ENCODE measurements around the gene LZTFL1. TPM values are rescaled to one million over a fixed set of nuclear protein-coding genes. Genes with fewer than 3 reads are reported as not detected.

Gene LZTFL1
- total and polyA plus RNA-seq, 2 donors (not counting 1 experiment from before 2014, with no cell fraction given): 12.4 to 28.0 TPM

- Histone ChIP-seq H3K4me1 (ENCODE audit: control insufficient read depth, extremely low read depth, insufficient read depth, low read length) (peaks cover 2% of the 10 kb centered on the region), H3K4me2 (ENCODE audit: extremely low read depth, insufficient read depth, low read length) (no peak overlapping the region), H3K9ac (ENCODE audit: insufficient read depth, low read length) (no peak overlapping the region), H3K27me3 (ENCODE audit: control insufficient read depth, insufficient read depth, low read length) (peaks cover 12% of the 10 kb centered on the region), H3K4me3 (replicated peaks in 1 of 4; ENCODE audit: control extremely low read depth in 1 of 4, insufficient read depth in 1 of 4, low read depth in 3 of 4, low read length in 4 of 4) (no peak overlapping the region), H3K36me3 (ENCODE audit: control insufficient read depth, insufficient read depth, low read length) (no peaks in the 10 kb centered on the region), H4K20me1 (ENCODE audit: control insufficient read depth, extremely low read depth, insufficient read depth, low read length) (no peaks in the 10 kb centered on the region), H2AFZ (ENCODE audit: low read length) (no peak overlapping the region), H3K27ac (ENCODE audit: insufficient read depth, low read length) (no peak overlapping the region), H3K9me3 (ENCODE audit: control insufficient read depth, insufficient read depth, low read depth, low read length) (no peaks in the 10 kb centered on the region), H3K79me2 (ENCODE audit: control insufficient read depth, insufficient read depth, low read length) (no peaks in the 10 kb centered on the region)
- TF ChIP-seq EZH2 (IDR thresholded peaks at IDR 0.05; ENCODE audit: low read length, missing control alignments): no peak
- TF ChIP-seq, protein P1, sequence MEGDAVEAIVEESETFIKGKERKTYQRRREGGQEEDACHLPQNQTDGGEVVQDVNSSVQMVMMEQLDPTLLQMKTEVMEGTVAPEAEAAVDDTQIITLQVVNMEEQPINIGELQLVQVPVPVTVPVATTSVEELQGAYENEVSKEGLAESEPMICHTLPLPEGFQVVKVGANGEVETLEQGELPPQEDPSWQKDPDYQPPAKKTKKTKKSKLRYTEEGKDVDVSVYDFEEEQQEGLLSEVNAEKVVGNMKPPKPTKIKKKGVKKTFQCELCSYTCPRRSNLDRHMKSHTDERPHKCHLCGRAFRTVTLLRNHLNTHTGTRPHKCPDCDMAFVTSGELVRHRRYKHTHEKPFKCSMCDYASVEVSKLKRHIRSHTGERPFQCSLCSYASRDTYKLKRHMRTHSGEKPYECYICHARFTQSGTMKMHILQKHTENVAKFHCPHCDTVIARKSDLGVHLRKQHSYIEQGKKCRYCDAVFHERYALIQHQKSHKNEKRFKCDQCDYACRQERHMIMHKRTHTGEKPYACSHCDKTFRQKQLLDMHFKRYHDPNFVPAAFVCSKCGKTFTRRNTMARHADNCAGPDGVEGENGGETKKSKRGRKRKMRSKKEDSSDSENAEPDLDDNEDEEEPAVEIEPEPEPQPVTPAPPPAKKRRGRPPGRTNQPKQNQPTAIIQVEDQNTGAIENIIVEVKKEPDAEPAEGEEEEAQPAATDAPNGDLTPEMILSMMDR (conservative IDR thresholded peaks at IDR 0.05 in 1 of 2, IDR thresholded peaks at IDR 0.05 in 1 of 2; ENCODE audit: low read depth in 1 of 2, low read length in 2 of 2): no peak
- DNase-seq (ENCODE audit: low read depth in 2 of 2): no peak
Measured at GRCh38 chr3:45844616-45845015, 2.7 kb upstream of the LZTFL1 start.

- no peak for DNase-seq (ENCODE audit: low read depth in 2 of 2)
- H2AFZ ChIP-seq (ENCODE audit: low read length): no peak overlapping the region
Measured at GRCh38 chr3:45842851-45843625, 1.1 kb upstream of the LZTFL1 start.

GRCh38 chr3:45841420-45841756, 531 bp downstream of the LZTFL1 start:
- H3K27ac ChIP-seq (ENCODE audit: insufficient read depth, low read length): peak overlapping the region; percentile 84
- TF ChIP-seq, protein P1 (conservative IDR thresholded peaks at IDR 0.05 in 1 of 2, IDR thresholded peaks at IDR 0.05 in 1 of 2; ENCODE audit: low read depth in 1 of 2, low read length in 2 of 2): no peak
- no peak for TF ChIP-seq EZH2 (IDR thresholded peaks at IDR 0.05; ENCODE audit: low read length, missing control alignments)
- no peaks in the 10 kb centered on the region for H3K9me3 ChIP-seq (ENCODE audit: control insufficient read depth, insufficient read depth, low read depth, low read length)
- no peaks in the 10 kb centered on the region for H3K36me3 ChIP-seq (ENCODE audit: control insufficient read depth, insufficient read depth, low read length)
- H3K4me2 ChIP-seq (ENCODE audit: extremely low read depth, insufficient read depth, low read length): peak overlapping the region; percentile 81
- H3K79me2 ChIP-seq (ENCODE audit: control insufficient read depth, insufficient read depth, low read length): no peaks in the 10 kb centered on the region
- peak; percentile 19 to 37 for DNase-seq (ENCODE audit: low read depth in 2 of 2)
- H4K20me1 ChIP-seq (ENCODE audit: control insufficient read depth, extremely low read depth, insufficient read depth, low read length): no peaks in the 10 kb centered on the region
- H3K4me1 ChIP-seq (ENCODE audit: control insufficient read depth, extremely low read depth, insufficient read depth, low read length): peaks cover 2% of the 10 kb centered on the region
- H3K9ac ChIP-seq (ENCODE audit: insufficient read depth, low read length): peak overlapping the region; percentile 72
- H3K27me3 ChIP-seq (ENCODE audit: control insufficient read depth, insufficient read depth, low read length): peaks cover 3% of the 10 kb centered on the region
- peak overlapping the region; percentile 78 to 92 (median 87) for H3K4me3 ChIP-seq (replicated peaks in 1 of 4; ENCODE audit: control extremely low read depth in 1 of 4, insufficient read depth in 1 of 4, low read depth in 3 of 4, low read length in 4 of 4)
- H2AFZ ChIP-seq (ENCODE audit: low read length): peak overlapping the region; percentile 60

More at GRCh38 chr3:45842851-45843625, 1.1 kb upstream of the LZTFL1 start:
- Histone ChIP-seq H3K27me3 (ENCODE audit: control insufficient read depth, insufficient read depth, low read length) (peaks cover 9% of the 10 kb centered on the region), H3K27ac (ENCODE audit: insufficient read depth, low read length) (no peak overlapping the region), H3K4me2 (ENCODE audit: extremely low read depth, insufficient read depth, low read length) (no peak overlapping the region), H3K79me2 (ENCODE audit: control insufficient read depth, insufficient read depth, low read length) (no peaks in the 10 kb centered on the region), H3K36me3 (ENCODE audit: control insufficient read depth, insufficient read depth, low read length) (no peaks in the 10 kb centered on the region), H4K20me1 (ENCODE audit: control insufficient read depth, extremely low read depth, insufficient read depth, low read length) (no peaks in the 10 kb centered on the region), H3K4me1 (ENCODE audit: control insufficient read depth, extremely low read depth, insufficient read depth, low read length) (peaks cover 2% of the 10 kb centered on the region), H3K9ac (ENCODE audit: insufficient read depth, low read length) (no peak overlapping the region), H3K4me3 (replicated peaks in 1 of 4; ENCODE audit: control extremely low read depth in 1 of 4, insufficient read depth in 1 of 4, low read depth in 3 of 4, low read length in 4 of 4) (no peak overlapping the region), H3K9me3 (ENCODE audit: control insufficient read depth, insufficient read depth, low read depth, low read length) (no peaks in the 10 kb centered on the region)
- TF ChIP-seq, protein P1 (conservative IDR thresholded peaks at IDR 0.05 in 1 of 2, IDR thresholded peaks at IDR 0.05 in 1 of 2; ENCODE audit: low read depth in 1 of 2, low read length in 2 of 2): no peak

Measured in fibroblast of lung (primary cell).